Right atrium auricular region (tissue), 2 donors: ENCODE results near the gene UNC93A. TPM values are rescaled to one million over a fixed set of nuclear protein-coding genes. Genes with fewer than 3 reads are reported as not detected.
"Not testable (repeated sequence)": the region's sequence is repeated elsewhere in the genome, so short reads cannot be mapped to it uniquely, and the experiment has no call there.

Source experiments
- DNase-seq: peaks from one replicate; pipeline ENCODE4 v3.0.0-alpha.2; 2019; ENCODE audit warnings: low spot score
- H3K27ac ChIP-seq, 2 donors: fragments of 200-600 bp; sonication (generic); 1 replicate in 1 of 2; 2 replicates in 1 of 2; pipeline ENCODE4 v1.5.1; 2016 to 2019
- H3K27me3 ChIP-seq, 2 donors: fragments of 200-600 bp; sonication (generic); one replicate each; pipeline versions ENCODE4 v1.5.1 to v1.6.0; 2017 to 2019
- H3K36me3 ChIP-seq: fragments of 200-600 bp; sonication (generic); one replicate; pipeline ENCODE4 v1.5.1; 2016
- H3K4me1 ChIP-seq, 2 donors: fragments of 200-600 bp; sonication (generic); one replicate each; pipeline versions ENCODE4 v1.5.1 to v1.6.0; 2017 to 2019
- H3K4me3 ChIP-seq, 2 donors: fragments of 200-600 bp; sonication (generic); 1 replicate in 1 of 2; 2 replicates in 1 of 2; pipeline ENCODE4 v1.5.1; 2017 to 2019; ENCODE audit warnings: mild to moderate bottlenecking in 1 of 2, moderate library complexity in 1 of 2
- H3K9me3 ChIP-seq, 2 donors: fragments of 200-600 bp; sonication (generic); one replicate each; pipeline ENCODE4 v1.5.1; 2019
- CTCF ChIP-seq, 2 donors: fragments of 200-600 bp; sonication (generic); IDR thresholded peaks; one replicate each; pipeline ENCODE4 v1.5.1; 2019; ENCODE audit warnings: antibody characterized with exemption in 2 of 2
- total RNA-seq, 2 donors: library from RNA; depleted of rRNA; stranded (reverse); fragments of >200 nt; gene quantifications; one replicate each; pipeline ENCODE4 v1.1.0, GENCODE V29; 2016

Gene UNC93A
- total RNA-seq, 2 donors from 2014 or later: not detected

- H3K4me3 ChIP-seq, DNase-seq, H3K36me3 ChIP-seq, H3K27ac ChIP-seq, H3K27me3 ChIP-seq, H3K4me1 ChIP-seq, H3K9me3 ChIP-seq: not testable (repeated sequence)
Observed at GRCh38 chr6:167321185-167321584, 30.1 kb downstream of the UNC93A start.

DNA sequence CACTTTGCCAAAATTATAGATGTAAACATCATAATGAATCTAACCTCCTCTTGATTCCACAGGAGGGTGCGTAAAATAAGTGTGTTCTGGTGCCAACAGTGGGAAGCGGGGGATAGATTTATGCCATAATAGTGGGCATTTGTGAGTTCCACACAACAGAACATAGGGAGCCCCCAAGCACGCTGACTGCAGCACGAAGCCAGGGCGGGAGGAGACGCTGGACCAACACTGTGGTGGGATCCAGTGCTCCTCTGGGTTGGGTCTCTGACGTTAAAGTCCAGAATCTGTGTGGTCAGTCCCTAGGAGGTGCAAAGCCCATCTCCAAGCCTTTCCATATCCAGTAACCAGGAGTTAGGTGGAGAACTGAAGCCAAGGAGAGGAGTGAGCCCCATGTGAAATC, 32.0 kb downstream of the UNC93A start:
- no peaks in the 10 kb centered on the region for H3K36me3 ChIP-seq
- H3K9me3 ChIP-seq: no peaks in the 10 kb centered on the region
- H3K4me3 ChIP-seq: no peak overlapping the region
- no peaks in the 10 kb centered on the region for H3K27me3 ChIP-seq
- H3K4me1 ChIP-seq: no peaks in the 10 kb centered on the region
- no peak for TF ChIP-seq CTCF (IDR thresholded peaks at IDR 0.05)
- DNase-seq: no peak
- no peak overlapping the region for H3K27ac ChIP-seq

- no peak for TF ChIP-seq CTCF (IDR thresholded peaks at IDR 0.05)
Observed at GRCh38 chr6:167324111-167324510, 33.0 kb downstream of the UNC93A start.

GRCh38 chr6:167325766-167326165, 34.7 kb downstream of the UNC93A start:
- no peaks in the 10 kb centered on the region for H3K4me1 ChIP-seq
- H3K27ac ChIP-seq: no peak overlapping the region
- H3K4me3 ChIP-seq: no peak overlapping the region
- H3K9me3 ChIP-seq: no peaks in the 10 kb centered on the region
- no peaks in the 10 kb centered on the region for H3K27me3 ChIP-seq
- no peak for TF ChIP-seq CTCF (IDR thresholded peaks at IDR 0.05)
- no peaks in the 10 kb centered on the region for H3K36me3 ChIP-seq
- no peak for DNase-seq

More at GRCh38 chr6:167324111-167324510, 33.0 kb downstream of the UNC93A start:
- DNase-seq: no peak
- H3K36me3 ChIP-seq: no peaks in the 10 kb centered on the region
- no peaks in the 10 kb centered on the region for H3K9me3 ChIP-seq
- H3K4me1 ChIP-seq: no peaks in the 10 kb centered on the region
- no peaks in the 10 kb centered on the region for H3K27me3 ChIP-seq
- H3K4me3 ChIP-seq: no peak overlapping the region
- no peak overlapping the region for H3K27ac ChIP-seq

DNA sequence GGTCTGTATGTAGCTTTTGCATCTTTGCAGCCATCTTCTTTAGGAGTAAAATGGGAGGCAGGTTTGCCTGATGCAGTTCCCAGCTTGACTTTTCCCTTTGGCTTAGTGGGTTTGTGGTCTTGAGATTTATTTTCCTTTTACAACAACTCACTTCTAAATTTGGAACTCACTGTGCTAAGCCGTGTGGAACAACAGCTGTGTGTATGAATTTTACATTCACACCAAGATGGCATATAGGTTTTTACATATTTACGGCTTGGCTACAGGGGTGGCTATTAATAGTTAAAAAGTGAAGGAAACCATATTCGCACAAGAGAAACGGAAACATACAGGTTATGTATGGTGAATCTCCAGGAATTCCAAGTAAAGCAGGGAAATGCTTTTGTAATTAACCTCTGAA, 36.3 kb downstream of the UNC93A start:
- Histone ChIP-seq H3K27me3 (no peaks in the 10 kb centered on the region), H3K36me3 (no peaks in the 10 kb centered on the region), H3K27ac (no peak overlapping the region), H3K9me3 (no peaks in the 10 kb centered on the region), H3K4me3 (no peak overlapping the region), H3K4me1 (no peaks in the 10 kb centered on the region)
- no peak for TF ChIP-seq CTCF (IDR thresholded peaks at IDR 0.05)
- DNase-seq: no peak

GRCh38 chr6:167328086-167328485, 37.0 kb downstream of the UNC93A start:
- no peak overlapping the region for H3K27ac ChIP-seq
- TF ChIP-seq CTCF (IDR thresholded peaks at IDR 0.05): no peak
- H3K4me1 ChIP-seq: no peaks in the 10 kb centered on the region
- no peak for DNase-seq
- no peaks in the 10 kb centered on the region for H3K9me3 ChIP-seq
- H3K36me3 ChIP-seq: no peaks in the 10 kb centered on the region
- no peak overlapping the region for H3K4me3 ChIP-seq
- no peaks in the 10 kb centered on the region for H3K27me3 ChIP-seq
